EH (cell line): ENCODE data around the gene INKA2.
"Not testable (repeated sequence)": the region's sequence is repeated elsewhere in the genome, so short reads cannot be mapped to it uniquely, and the experiment has no call there.

ENCODE experiments used
- DNase-seq: peaks from one replicate; pipeline ENCODE4 v3.0.0-alpha.2; 2015; ENCODE audit warnings: low read depth

The INKA2 gene

DNA sequence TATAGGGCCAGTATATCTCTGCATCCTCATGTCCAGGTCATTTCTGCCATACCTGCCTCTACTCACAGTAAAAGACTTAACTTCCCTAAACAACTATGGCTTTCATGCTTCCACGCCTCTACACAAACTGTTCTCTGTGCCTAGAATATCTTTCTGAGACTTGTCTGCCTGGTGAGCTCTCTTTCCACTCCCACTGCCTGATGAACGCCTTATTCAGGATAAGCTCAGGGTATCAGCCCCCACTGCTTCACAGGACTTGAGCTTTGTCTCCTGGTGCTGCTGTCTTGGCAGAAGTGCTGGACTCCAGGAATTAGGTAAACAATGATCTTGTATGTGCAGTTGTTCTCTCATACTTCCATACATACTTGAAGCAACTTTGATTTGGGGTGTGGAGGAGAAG is 11.7 kb upstream of the INKA2 start:
- no peak for DNase-seq

DNA sequence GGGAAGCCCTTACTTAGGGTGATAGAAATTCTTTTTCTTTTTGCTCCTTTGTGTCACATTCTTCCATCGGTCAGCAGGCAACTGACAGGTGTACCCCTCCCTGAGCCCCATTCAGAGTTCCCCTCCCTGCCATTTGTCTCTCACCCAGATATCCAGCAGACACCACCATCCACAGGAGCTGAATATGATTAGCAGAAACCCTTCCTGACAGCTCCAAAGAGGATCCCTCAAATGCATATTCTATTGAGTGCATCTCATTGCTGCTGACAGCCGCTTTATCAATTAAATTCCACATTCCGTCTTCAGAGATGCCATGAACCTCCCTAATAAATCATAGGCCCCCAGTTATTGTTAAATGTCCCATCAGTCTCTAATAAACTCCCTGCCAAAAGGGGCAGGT is 10.4 kb upstream of the INKA2 start:
- no peak for DNase-seq

DNA sequence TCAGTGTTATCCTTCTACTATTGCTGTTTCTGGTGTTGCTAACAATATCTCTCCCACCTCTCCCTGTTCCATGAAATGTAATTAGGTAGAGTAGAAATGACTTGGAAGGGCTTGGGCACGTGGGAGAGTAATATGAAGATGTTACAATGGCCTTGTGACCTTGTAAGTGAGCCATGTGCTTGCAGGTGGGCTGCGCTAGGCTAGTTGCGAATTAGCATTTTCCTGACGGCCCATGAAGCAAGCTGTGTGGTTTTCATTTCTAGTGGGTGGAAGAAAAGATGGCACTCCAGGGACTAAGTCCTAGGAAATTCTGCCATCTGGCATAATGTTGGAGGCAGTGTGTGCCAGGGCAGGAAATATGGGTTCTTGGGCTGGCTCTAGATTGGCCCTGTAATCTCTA is 8.8 kb upstream of the INKA2 start:
- no peak for DNase-seq

DNA sequence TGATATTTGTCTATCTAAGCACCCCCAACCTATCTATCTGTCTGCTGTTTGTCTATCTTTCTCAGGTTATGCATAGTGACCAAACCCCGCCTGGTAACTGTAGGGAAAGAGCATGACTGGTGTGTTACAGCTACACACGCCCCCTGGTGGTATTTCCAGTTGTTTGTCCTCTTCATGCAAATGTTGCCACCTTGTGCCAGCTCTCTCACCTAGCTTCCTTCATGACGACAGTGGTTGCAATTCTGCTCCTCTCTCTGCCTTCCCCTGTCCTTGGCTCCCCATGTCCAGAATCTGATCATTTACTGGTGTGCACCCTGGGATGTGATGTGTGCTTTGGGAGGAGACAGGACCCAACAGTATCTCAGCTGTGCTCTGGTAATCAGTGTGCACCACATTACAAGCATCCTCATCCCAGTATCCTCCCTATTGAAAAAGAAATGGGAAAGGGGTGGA is 8.1 kb upstream of the INKA2 start:
- peak; percentile 78 for DNase-seq

DNA sequence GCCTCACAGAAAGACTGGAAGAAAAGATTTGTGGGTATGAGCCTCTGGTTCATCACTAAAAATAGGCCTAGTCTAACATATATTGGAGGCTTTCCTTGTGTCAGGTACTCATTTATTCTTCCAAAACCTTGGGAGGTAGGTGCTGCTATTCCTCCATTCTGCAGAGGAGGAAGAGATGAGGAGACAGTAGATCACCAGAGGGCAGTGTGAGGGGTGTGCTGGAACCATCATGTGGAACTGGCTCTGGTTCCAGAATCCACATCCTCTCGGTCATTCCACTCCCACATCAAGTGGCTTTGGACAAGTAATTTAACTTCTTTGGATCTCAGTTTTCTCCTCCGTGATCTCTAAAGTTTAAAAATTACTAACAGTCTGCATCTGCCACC is 7.4 kb upstream of the INKA2 start:
- DNase-seq = peak; percentile 23

DNA sequence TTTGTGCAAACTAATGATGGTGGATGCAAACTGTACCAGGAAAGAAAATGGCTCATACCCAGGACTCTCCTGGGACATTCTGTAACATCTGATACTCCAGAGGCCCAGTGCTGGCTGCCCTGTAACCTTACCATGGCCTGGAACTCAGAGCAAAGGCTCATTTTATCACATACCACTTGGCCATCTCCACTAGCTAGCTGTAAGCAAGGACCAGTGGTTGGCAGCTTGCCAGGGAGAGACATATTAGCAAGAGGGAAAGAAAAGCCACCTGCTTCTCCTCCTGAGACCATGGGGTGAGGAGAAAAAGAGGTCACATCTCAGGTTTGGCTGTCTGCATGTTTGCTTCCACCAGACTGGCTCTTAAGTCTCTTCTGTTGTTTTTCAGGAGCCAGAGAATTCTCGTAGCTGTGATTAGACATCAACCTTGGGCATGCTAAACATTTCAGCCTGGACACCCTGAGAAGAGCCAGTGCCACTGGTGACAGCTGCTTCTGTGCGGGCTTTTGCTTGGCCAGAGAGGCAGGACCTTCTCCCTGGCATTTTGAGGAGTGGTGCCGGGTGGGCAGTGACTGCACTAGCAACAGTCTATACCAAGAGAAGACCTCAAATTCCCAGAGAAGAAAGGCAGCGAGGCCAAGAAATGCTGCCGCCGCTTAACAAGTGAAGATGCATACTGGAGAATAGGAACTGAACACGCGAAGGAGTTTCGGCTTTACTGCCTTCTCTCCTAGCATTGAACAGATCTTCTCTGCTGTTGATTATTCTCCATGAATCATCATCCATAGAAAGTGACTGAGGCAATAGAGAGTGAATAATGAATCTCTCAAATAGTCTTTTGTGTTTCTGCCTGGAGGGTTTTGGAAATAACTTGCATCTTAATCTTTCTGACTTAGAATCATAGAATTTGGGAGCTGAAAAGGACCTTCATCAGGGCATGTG is 6.7 kb upstream of the INKA2 start:
- peak; percentile 36 for DNase-seq

DNA sequence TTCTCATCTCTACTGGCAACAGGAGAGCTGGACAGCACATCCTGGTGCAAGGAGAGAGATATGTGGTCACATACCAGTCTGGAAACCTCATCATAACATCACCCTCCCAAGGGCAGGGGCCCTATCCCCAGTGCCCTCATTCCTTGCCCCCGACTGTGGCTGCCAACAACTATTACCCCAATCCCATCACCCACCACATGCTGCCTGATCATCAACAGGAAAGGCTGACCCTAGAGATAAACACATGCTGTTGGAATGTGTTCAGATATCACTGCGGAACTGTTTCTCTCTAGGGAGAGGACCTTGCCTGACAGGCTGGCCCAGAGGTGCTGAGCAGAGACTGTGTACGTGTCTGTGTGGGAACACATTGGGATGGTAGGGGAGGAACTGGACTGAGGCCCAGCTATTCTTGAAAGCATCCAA is 4.5 kb upstream of the INKA2 start:
- DNase-seq = peak; percentile 88

DNA sequence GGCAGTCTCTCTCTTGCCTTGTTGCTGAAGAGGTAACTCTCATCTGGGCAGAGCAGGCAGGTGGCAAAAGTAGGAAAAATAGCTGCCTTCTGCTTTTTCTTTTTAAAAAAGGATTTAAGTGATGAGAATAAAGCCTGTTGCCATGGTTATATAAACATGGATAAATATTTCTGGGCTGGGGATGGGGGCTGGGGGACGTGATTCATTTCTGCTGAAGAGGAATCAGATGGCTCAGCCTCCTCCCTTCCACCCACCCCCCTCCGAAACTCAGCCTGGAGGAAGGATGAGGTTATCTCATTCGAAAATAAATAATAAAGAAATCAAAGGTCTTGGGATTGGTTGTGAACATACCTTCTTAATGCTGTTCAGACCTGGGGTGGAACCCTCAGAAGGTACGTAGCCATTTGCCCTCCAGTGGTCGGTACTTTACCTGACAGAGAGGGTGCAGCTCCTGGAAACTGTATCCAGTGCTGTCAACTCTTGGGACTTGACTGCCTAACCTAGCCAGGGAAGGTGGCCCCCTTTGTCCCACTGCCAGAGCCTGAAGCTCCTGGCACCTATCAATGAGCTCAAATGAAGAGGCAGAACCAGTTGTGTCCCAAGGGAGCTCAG is 3.8 kb upstream of the INKA2 start:
- peak; percentile 60 for DNase-seq

DNA sequence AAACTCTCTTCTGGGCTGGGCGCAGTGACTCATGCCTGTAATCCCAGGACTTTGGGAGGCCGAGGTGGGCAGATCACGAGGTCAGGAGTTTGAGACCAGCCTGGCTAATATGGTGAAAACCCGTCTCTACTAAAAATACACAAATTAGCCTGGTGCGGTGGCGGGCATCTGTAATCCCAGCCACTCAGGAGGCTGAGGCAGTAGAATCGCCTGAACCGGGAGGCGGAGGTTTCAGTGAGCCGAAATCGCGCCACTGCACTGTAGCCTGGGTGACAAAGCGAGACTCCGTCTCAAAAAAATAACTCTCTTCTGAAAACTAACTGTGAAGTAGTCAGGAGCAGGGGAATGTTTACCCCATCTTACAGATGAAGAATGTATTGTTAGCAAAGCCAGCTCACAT is 3.1 kb upstream of the INKA2 start:
- DNase-seq = not testable (repeated sequence)

DNA sequence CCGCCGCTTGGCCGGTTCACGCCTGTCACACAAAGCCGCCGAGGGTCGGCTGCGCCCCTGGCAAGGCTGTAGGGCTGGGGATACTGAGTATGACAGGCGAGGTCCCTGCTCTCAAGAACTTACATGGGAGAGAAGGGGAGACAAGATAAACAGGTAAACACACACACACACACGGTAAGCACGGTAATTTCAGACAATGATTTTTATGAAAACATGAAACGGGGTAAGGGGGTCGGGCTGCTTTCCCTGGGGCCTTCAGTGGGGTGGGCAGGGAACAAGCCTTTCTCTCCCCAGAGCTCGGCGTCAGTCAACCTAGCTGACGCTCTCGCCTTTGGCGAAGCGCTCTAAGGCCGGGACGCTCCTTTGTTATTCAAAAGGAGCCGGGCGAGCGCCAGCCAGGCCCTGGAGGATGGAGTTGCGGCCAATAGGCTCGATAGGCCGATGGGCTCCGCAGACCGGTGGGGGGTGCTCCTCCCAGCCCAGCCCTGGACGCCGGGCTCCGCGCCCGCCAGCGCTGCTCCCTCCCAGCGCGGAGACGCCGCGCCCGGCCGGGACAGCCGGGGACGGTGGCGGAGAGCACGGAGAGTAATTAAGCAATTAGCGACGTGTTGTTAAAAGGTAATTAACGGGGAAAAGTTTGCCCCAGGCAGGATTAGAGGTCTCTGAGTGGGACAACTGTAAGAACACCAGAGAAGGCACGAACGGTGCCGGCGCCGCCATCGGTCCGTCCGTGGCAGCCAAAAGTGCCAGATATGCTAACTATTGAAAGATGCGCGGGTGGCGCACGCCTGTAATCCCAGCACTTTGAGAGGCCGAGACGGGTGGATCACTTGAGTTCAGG is 950 bp upstream of the INKA2 start:
- DNase-seq = peak; percentile 79

DNA sequence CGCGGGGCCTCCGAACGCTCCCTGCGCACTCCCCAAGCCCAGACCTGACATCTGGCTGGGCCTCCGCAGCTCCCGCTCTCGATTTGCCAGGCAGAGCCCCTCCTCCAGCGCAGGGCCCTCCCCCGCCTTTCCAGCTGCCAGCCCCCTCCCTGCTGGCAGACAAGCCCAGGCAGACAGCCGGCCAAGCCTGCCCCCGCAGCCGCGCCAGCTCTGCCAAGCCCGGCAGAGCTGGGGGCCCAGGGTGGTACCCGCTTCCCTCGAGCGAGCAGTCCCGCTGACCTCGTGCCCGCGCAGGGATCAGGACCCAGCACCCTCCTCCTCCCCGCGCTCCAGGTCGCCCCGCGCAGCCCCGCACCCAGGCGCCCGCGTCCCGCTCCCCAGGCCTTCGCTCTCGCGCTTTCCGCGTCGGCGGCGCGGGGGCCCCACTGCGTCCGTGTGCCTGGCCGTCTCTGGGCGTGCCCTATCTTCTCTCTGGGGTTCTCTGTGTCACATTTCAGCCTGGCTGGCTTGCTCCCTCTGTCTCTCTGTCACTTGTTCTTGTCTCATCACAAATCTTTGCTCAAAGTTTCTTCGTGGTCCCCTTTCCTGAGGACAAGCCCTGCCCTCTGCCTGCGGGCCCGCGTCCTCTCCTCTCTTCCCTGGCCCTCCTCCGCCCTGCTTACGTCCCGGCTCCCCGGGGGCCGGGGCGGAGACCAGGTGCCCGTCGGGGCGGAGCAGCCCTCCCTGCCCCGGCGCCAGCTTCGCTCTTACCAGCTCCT is 580 bp downstream of the INKA2 start:
- DNase-seq = peak; percentile 71

DNA sequence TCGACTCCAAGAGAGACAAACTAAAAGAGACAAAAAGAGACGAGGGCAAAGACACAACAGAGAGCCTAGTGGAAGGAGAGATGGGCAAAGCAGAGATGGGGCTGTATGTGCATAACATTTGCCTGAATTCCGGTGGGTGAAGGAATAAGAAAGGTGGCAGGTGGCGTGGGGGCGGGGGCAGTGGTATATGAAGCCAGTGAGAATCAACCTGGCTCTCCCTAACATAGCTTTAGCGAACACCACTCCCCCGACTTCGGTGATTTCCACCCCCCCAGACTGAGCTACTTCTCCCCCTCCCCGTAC is 1.1 kb downstream of the INKA2 start:
- no peak for DNase-seq

DNA sequence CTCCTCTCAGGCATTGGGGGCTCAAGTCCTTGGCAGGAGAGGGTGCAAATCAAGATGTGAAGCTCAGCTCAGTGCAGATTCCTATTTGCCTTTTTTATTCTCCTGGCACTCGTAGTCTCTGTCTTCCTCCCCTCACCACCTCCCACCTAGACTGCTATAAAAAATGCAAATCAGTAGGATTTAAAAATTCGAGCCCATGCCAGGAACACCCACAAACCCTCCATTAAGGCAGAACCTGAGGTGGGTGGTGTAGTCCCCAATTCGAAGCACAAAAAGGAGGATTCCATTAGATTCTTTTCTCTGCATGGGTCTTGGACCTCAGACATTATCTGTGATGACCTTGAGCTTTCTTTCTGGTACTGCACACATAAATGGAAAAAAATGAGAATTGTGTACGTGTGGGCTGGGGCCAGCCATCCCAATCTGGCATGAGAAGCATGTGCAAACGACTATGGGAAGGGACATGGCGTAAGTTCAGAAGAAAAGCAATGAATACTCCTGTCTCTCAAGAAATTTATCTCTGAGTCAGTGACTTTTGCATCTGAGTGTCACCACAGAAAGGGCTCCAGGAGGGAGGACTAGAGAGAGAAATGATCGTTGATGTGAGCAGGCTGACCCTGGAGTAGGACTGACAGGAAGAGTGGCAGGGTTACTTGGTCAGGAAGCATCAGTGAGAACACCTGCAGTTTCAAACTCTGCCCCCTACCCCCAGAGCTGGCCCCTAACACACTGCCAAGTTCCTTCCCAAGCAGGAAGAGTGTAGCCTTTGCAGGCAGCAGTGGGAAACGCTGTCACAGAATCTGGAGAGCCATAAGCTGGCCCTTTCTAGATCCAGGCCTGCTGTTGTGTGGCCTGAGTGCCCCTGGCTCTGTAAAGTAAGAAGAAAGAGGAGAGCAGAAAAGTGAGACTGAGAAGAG is 1.7 kb downstream of the INKA2 start:
- DNase-seq = no peak

DNA sequence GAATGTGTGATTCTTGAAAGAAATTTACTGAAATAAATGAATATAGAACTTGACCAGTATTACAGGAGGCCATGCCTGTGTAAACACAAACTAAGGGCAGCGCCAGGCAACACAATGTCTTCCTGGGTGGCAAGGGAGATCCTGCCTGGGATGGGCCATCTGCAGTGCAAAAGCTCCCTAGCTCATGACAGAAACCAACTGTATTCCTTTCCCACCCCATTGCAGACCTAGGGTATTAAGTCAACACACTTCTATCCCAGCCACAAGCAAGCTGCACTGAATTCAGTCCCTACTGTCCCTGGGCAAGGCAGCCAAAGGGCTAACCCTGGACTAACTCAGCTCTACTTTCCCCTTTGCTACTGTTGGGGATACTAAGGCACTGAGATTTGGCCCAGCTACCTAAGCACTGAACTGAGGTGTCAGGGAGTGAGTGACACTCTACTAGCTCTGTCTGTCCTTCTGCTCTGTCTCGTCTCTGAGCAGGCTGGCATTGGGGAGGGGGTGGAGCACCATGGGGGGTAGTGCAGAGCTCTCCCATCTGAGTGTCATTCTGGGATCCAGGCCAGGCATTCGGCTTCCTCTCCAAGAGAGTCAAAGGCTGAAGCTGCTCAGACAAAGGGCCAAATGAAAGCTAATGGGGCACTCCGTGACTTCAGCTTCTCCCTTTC is 2.5 kb downstream of the INKA2 start:
- DNase-seq = peak; percentile 60

DNA sequence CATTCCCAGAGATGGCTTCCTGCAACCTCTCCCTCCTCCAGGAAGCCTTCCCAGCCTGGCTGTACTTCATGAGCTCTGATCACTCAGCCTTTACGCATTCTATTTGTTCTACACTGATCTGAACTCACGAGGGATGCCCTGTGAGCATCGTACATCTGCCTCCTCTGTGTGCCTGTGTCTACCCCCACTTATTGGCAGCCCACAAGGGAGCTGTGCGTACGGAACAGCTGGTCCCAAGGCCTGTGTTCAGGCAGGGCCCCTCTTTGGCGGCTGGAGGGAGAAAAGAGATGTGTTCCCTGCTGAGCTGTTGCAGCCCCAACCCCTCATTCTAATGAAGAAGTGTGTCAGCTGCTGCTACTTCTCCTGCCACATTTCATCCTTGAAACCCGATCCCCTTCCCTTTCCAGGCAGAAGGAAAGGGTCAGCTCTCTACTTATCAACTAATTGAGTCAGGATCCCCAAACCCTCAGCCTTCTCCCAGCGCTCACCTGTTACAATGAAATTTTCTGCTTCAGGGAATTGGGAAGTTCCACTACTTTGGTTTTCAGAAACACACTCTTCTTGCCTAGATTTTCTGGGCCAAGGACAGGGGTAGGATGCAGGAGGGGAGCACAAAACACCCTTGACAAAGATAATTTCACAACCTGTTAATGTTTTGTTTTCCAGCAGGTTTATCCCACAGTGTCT is 3.2 kb downstream of the INKA2 start:
- no peak for DNase-seq

DNA sequence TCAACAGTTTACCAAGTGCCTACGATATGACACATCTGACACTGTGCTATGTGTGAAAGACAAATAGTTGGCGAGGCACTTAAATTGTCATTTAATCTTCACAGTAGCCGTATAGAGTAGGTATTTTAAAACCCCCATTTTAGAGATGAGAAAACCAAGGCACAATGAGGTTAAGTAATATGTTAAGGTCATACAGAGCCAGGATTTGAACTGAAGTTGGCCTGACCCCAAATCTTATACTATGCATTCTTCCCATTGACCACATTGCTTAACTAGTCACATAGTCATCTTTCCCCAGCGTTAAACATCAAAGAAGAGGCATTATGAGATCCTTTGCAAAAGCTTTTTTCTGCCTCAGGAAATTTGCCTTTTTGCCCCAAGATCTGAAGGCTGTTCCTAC is 3.9 kb downstream of the INKA2 start:
- peak; percentile 24 for DNase-seq

DNA sequence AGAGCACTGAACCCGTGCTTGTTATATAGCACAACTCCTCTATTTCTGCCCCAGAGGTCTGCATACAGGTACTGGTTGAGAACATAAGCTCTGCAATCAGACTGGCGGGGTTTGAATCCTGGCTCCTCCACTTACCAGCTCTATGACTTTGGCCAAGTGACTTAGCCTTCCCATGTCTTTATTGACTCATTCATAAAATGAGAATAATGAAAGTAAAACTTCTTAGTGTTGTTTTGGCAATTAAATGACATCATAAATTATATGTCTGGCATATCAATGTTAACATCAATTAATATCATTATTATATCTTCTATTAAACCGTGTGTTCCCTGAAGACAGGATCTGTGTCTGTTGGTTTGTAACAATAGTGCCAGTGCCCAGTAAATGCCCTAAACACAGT is 4.3 kb downstream of the INKA2 start:
- DNase-seq = no peak

DNA sequence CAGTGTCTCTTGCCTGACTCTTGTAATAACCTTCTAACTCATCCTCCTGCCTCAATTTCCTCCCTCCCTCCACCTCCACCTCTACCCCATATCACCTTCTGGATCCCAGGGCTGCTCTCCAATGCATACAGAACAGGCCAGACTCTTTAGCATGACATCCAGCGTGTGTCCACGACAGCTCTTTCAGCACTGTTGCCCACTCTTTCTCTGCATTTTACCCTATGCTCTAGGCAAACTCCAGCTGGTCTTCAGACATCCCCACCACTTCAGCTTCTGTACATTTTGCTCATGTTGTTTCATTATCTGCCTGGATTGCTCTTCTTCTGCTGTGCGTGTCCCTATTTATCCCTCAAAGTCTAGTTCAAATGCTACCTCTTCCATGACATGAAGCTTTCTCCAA is 4.8 kb downstream of the INKA2 start:
- DNase-seq = no peak

DNA sequence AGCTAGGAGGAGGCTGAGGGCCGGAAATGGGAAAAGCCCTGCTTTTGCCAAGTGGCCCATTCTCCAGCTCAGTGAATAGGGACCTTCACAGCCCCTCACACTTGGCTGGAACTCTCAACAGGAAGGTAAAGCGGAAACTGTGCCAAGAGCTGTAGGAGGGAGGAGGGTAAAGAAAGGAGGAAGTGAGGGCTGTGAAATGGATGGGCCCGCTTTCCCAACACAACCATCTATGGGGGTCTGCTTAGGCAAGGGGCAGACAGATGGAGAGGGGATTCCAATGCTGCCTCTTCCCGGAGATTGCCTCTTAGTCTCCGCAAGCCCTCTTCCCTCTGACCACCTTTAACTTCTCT is 5.2 kb downstream of the INKA2 start:
- no peak for DNase-seq
